Fibroblast of lung (primary cell): ENCODE results near the gene FBXL14.

Source experiments
- CTCF ChIP-seq, 2 donors: IDR thresholded peaks in 1 of 2; conservative IDR thresholded peaks in 1 of 2; 1 replicate in 1 of 2; 2 replicates in 1 of 2; pipeline ENCODE4 v1.5.1; 2011 to 2012; ENCODE audit warnings: low read length in 2 of 2, control low read depth in 1 of 2, inconsistent platforms in 1 of 2, low read depth in 1 of 2, mild to moderate bottlenecking in 1 of 2
- EZH2 ChIP-seq: IDR thresholded peaks from 2 replicates; pipeline ENCODE4 v1.5.1; 2012; ENCODE audit warnings: low read length, control low read depth, mild to moderate bottlenecking; ENCODE audit errors: missing control alignments

- no peak for TF ChIP-seq CTCF (conservative IDR thresholded peaks at IDR 0.05 in 1 of 2, IDR thresholded peaks at IDR 0.05 in 1 of 2; ENCODE audit: low read depth in 1 of 2, low read length in 2 of 2)
- no peak for TF ChIP-seq EZH2
Observed at GRCh38 chr12:1595690-1596347, 1.4 kb upstream of the FBXL14 start.
